A549 (cell line): Measurements from ENCODE around the gene CHPT1. TPM values are rescaled to one million over a fixed set of nuclear protein-coding genes. Genes with fewer than 3 reads are reported as not detected.

Experiments
- ATAC-seq, 2 experiments: fragments of 200-7000 bp in 1 of 2; fragments of >200 bp in 1 of 2; cut with Nextera tagmentation in 1 of 2; cut with Tn5 transposase in 1 of 2; 3 replicates each; pipeline versions ENCODE4 v1.8.0 to v1.9.1; 2018 to 2020; ENCODE audit warnings: mild to moderate bottlenecking in 1 of 2, moderate library complexity in 1 of 2
- CTCF ChIA-PET: fragments of 300-600 bp; sonication (Branson Sonifier 250); formaldehyde crosslinking; extraction: SDS; loops from one replicate; lab custom pipeline; 2021; ENCODE audit warnings: antibody characterized with exemption, inconsistent platforms; lab: Yijun Ruan, JAX
- POLR2A ChIA-PET: fragments of 350-600 bp; formaldehyde crosslinking; extraction: SDS; loops from one replicate; lab custom pipeline; 2021; ENCODE audit warnings: antibody characterized with exemption, inconsistent platforms; lab: Yijun Ruan, JAX
- DNase-seq, 2 experiments: peaks; one replicate each; pipeline versions ENCODE4 v3.0.0 to v3.0.0-alpha.2; 2011 to 2016; ENCODE audit warnings: low read depth in 1 of 2, low spot score in 1 of 2
- FAIRE-seq: peaks from 2 replicates; lab custom pipeline; 2011; peaks lifted over from hg19 to GRCh38; lab: Jason Lieb, UNC
- H3K27ac ChIP-seq, 2 experiments: fragments of >200 bp; sonication (Bioruptor Twin); formaldehyde crosslinking; 3 replicates each; pipeline ENCODE4 v1.5.1; 2016 to 2017
- H3K4me1 ChIP-seq: fragments of >200 bp; sonication (Bioruptor Twin); formaldehyde crosslinking; 3 replicates; pipeline ENCODE4 v1.6.1; 2016
- H3K4me2 ChIP-seq: fragments of >200 bp; sonication (Bioruptor Twin); formaldehyde crosslinking; 3 replicates; pipeline ENCODE4 v1.6.1; 2016
- H3K4me3 ChIP-seq: fragments of >200 bp; sonication (Bioruptor Twin); formaldehyde crosslinking; 3 replicates; pipeline ENCODE4 v1.5.1; 2016
- H3K9me3 ChIP-seq: fragments of >200 bp; sonication (Bioruptor Twin); formaldehyde crosslinking; 3 replicates; pipeline ENCODE4 v1.6.1; 2016
- BHLHE40 ChIP-seq: IDR thresholded peaks from 2 replicates; pipeline ENCODE4 v1.6.1; 2012; ENCODE audit warnings: low read depth, low read length, inconsistent platforms
- CBX2 ChIP-seq: fragments of 200-600 bp; sonication (generic); IDR thresholded peaks from 2 replicates; pipeline ENCODE4 v1.6.1; 2016; ENCODE audit warnings: low read depth, mild to moderate bottlenecking, borderline replicate concordance
- CBX8 ChIP-seq: fragments of 200-600 bp; sonication (generic); IDR thresholded peaks from 2 replicates; pipeline ENCODE4 v1.6.1; 2016
- EHMT2 ChIP-seq: fragments of 200-600 bp; sonication (generic); IDR thresholded peaks from 2 replicates; pipeline ENCODE4 v1.6.1; 2016; ENCODE audit warnings: antibody characterized with exemption, low read depth, mild to moderate bottlenecking, moderate library complexity
- ELK1 ChIP-seq: fragments of 150-350 bp; IDR thresholded peaks from 2 replicates; pipeline ENCODE4 v1.6.1; 2014; ENCODE audit warnings: low read depth, mild to moderate bottlenecking, low read length
- ESRRA ChIP-seq: fragments of 150-350 bp; IDR thresholded peaks from 2 replicates; pipeline ENCODE4 v1.6.1; 2014; ENCODE audit warnings: mild to moderate bottlenecking, low read length, borderline replicate concordance
- GATA3 ChIP-seq: IDR thresholded peaks from 2 replicates; pipeline ENCODE4 v1.6.1; 2012; ENCODE audit warnings: borderline replicate concordance
- HEYL ChIP-seq: fragments of 250-450 bp; sonication (Bioruptor Pico); IDR thresholded peaks from 2 replicates; pipeline ENCODE4 v1.8.0; 2021; ENCODE audit warnings: mild to moderate bottlenecking, moderate library complexity
- JUNB ChIP-seq: fragments of >200 bp; sonication (Bioruptor Twin); formaldehyde crosslinking; IDR thresholded peaks from 2 replicates; pipeline ENCODE4 v1.6.1; 2016
- MAFK ChIP-seq: fragments of 450-650 bp; IDR thresholded peaks from 2 replicates; pipeline ENCODE4 v1.6.1; 2014; ENCODE audit not compliant: partially characterized antibody
- MAZ ChIP-seq: fragments of 150-350 bp; IDR thresholded peaks from 2 replicates; pipeline ENCODE4 v1.6.1; 2014; ENCODE audit warnings: antibody characterized with exemption, low read depth, low read length, borderline replicate concordance
- MYC ChIP-seq: IDR thresholded peaks from 2 replicates; pipeline ENCODE4 v1.6.1; 2012; ENCODE audit warnings: mild to moderate bottlenecking, inconsistent platforms, low read length, improper control_type of control experiment, borderline replicate concordance
- NR3C1 ChIP-seq: fragments of >200 bp; sonication (Bioruptor Twin); formaldehyde crosslinking; IDR thresholded peaks from 3 replicates; pipeline ENCODE4 v1.6.1; 2017
- RAD21 ChIP-seq, 2 experiments: fragments of >200 bp in 1 of 2; sonication (Bioruptor Twin) in 1 of 2; formaldehyde crosslinking in 1 of 2; IDR thresholded peaks in 1 of 2; conservative IDR thresholded peaks in 1 of 2; 2 replicates in 1 of 2; 3 replicates in 1 of 2; pipeline ENCODE4 v1.6.1; 2012 to 2018; ENCODE audit warnings: inconsistent platforms in 1 of 2
- RCOR1 ChIP-seq: fragments of 150-350 bp; IDR thresholded peaks from 2 replicates; pipeline ENCODE4 v1.6.1; 2014; ENCODE audit warnings: antibody characterized with exemption, low read length, low read depth
- SMC3 ChIP-seq: fragments of >200 bp; sonication (Bioruptor Twin); formaldehyde crosslinking; IDR thresholded peaks from 3 replicates; pipeline ENCODE4 v1.6.1; 2018; ENCODE audit warnings: inconsistent platforms
- SREBF2 ChIP-seq: fragments of 450-650 bp; IDR thresholded peaks from 2 replicates; pipeline ENCODE4 v1.6.1; 2014; ENCODE audit warnings: mild to moderate bottlenecking, moderate library complexity
- TP53 ChIP-seq: fragments of 250-450 bp; sonication (Bioruptor Pico); IDR thresholded peaks from 2 replicates; pipeline ENCODE4 v1.5.0; 2021; ENCODE audit warnings: mild to moderate bottlenecking, moderate library complexity
- ZFP36 ChIP-seq: fragments of 450-650 bp; IDR thresholded peaks from 2 replicates; pipeline ENCODE4 v1.6.1; 2014; ENCODE audit warnings: borderline replicate concordance; ENCODE audit not compliant: partially characterized antibody
- WGBS: methylation state at CpG from one replicate; pipeline ENCODE4 v1.1.6; 2017; ENCODE audit errors: missing lambda C conversion rate; 5-methylcytosine and 5-hydroxymethylcytosine counted together
- polyA plus RNA-seq, 4 experiments: library from polyadenylated mRNA; depleted of rRNA in 3 of 4; stranded (reverse); fragments of >200 nt; fragmentation: RNase III in 1 of 4; extraction: RNeasy Plus Mini Kit Qiagen cat#74134 plus additional on column Dnase treatment in 1 of 4; gene quantifications; 2 replicates in 3 of 4; 3 replicates in 1 of 4; pipeline ENCODE4 v1.2.3, GENCODE V29; 2011 to 2017
- TF ChIP-seq, protein P1 (sequence below): fragments of 250-450 bp; sonication (Bioruptor Pico); IDR thresholded peaks from 2 replicates; pipeline ENCODE4 v1.5.0; 2021; ENCODE audit warnings: mild to moderate bottlenecking, moderate library complexity, borderline replicate concordance
- TF ChIP-seq, protein P2 (sequence below): fragments of >200 bp; sonication (Bioruptor Twin); formaldehyde crosslinking; IDR thresholded peaks from 2 replicates; pipeline ENCODE4 v1.6.1; 2016
- TF ChIP-seq, protein P3 (sequence below): fragments of 200-600 bp; sonication (generic); IDR thresholded peaks from 2 replicates; pipeline ENCODE4 v1.6.1; 2016; ENCODE audit warnings: antibody characterized with exemption, mild to moderate bottlenecking, moderate library complexity
- TF ChIP-seq, protein P4 (sequence below): IDR thresholded peaks from 2 replicates; pipeline ENCODE4 v1.6.1; 2012; ENCODE audit warnings: low read depth, borderline replicate concordance
- TF ChIP-seq, protein P5 (sequence below): fragments of 250-450 bp; sonication (Bioruptor Pico); IDR thresholded peaks from 2 replicates; pipeline ENCODE4 v1.5.0; 2020; ENCODE audit warnings: low read depth, mild to moderate bottlenecking, moderate library complexity

The CHPT1 gene
- polyA plus RNA-seq, 2 of the 4 experiments (the other 2 are of a cell fraction): 52.0 to 102 TPM

- TF ChIP-seq, protein P1, sequence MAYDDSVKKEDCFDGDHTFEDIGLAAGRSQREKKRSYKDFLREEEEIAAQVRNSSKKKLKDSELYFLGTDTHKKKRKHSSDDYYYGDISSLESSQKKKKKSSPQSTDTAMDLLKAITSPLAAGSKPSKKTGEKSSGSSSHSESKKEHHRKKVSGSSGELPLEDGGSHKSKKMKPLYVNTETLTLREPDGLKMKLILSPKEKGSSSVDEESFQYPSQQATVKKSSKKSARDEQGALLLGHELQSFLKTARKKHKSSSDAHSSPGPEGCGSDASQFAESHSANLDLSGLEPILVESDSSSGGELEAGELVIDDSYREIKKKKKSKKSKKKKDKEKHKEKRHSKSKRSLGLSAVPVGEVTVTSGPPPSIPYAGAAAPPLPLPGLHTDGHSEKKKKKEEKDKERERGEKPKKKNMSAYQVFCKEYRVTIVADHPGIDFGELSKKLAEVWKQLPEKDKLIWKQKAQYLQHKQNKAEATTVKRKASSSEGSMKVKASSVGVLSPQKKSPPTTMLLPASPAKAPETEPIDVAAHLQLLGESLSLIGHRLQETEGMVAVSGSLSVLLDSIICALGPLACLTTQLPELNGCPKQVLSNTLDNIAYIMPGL: no peak
- no peak for TF ChIP-seq ESRRA
- no peak for TF ChIP-seq MAFK
- no peak for TF ChIP-seq CBX2
- TF ChIP-seq BHLHE40: no peak
Observed at GRCh38 chr12:101713930-101714329, 16.5 kb downstream of the CHPT1 start (continued).

GRCh38 chr12:101714877-101715444 lies 17.5 kb downstream of the CHPT1 start:
- Histone ChIP-seq H3K27ac (no peak overlapping the region), H3K4me3 (no peak overlapping the region), H3K9me3 (no peaks in the 10 kb centered on the region), H3K4me2 (no peak overlapping the region), H3K4me1 (peaks cover 14% of the 10 kb centered on the region)
- DNase-seq (no peak), FAIRE-seq (no peak), ATAC-seq (no peak)
- 86% methylated on average over 3 of the region's 3 CpGs for WGBS
- TF ChIP-seq JUNB (no peak), RAD21 (conservative IDR thresholded peaks at IDR 0.05 in 1 of 2, IDR thresholded peaks at IDR 0.05 in 1 of 2) (no peak), SREBF2 (no peak), HEYL (no peak), MAFK (no peak), MAZ (no peak), MYC (no peak), RCOR1 (no peak), ELK1 (no peak), NR3C1 (no peak), ZFP36 (no peak), EHMT2 (no peak), TP53 (no peak), CBX8 (no peak), SMC3 (no peak), GATA3 (no peak)
- TF ChIP-seq, protein P2, sequence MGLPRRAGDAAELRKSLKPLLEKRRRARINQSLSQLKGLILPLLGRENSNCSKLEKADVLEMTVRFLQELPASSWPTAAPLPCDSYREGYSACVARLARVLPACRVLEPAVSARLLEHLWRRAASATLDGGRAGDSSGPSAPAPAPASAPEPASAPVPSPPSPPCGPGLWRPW: no peak
- TF ChIP-seq, protein P3, sequence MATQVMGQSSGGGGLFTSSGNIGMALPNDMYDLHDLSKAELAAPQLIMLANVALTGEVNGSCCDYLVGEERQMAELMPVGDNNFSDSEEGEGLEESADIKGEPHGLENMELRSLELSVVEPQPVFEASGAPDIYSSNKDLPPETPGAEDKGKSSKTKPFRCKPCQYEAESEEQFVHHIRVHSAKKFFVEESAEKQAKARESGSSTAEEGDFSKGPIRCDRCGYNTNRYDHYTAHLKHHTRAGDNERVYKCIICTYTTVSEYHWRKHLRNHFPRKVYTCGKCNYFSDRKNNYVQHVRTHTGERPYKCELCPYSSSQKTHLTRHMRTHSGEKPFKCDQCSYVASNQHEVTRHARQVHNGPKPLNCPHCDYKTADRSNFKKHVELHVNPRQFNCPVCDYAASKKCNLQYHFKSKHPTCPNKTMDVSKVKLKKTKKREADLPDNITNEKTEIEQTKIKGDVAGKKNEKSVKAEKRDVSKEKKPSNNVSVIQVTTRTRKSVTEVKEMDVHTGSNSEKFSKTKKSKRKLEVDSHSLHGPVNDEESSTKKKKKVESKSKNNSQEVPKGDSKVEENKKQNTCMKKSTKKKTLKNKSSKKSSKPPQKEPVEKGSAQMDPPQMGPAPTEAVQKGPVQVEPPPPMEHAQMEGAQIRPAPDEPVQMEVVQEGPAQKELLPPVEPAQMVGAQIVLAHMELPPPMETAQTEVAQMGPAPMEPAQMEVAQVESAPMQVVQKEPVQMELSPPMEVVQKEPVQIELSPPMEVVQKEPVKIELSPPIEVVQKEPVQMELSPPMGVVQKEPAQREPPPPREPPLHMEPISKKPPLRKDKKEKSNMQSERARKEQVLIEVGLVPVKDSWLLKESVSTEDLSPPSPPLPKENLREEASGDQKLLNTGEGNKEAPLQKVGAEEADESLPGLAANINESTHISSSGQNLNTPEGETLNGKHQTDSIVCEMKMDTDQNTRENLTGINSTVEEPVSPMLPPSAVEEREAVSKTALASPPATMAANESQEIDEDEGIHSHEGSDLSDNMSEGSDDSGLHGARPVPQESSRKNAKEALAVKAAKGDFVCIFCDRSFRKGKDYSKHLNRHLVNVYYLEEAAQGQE: no peak
- TF ChIP-seq, protein P4, sequence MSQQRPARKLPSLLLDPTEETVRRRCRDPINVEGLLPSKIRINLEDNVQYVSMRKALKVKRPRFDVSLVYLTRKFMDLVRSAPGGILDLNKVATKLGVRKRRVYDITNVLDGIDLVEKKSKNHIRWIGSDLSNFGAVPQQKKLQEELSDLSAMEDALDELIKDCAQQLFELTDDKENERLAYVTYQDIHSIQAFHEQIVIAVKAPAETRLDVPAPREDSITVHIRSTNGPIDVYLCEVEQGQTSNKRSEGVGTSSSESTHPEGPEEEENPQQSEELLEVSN: no peak
- TF ChIP-seq, protein P5, sequence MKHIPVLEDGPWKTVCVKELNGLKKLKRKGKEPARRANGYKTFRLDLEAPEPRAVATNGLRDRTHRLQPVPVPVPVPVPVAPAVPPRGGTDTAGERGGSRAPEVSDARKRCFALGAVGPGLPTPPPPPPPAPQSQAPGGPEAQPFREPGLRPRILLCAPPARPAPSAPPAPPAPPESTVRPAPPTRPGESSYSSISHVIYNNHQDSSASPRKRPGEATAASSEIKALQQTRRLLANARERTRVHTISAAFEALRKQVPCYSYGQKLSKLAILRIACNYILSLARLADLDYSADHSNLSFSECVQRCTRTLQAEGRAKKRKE (CRISPR knock-in tag): no peak
- POLR2A ChIA-PET: no interaction called here
- CTCF ChIA-PET: interaction anchor here (1.0 kb wide), 1 partner anchor 15 kb away, joined by 3 read pairs; no protein-coding TSS in a partner anchor
